CD4-positive, alpha-beta T cell treated with Interleukin-1 beta for 1 hour (primary cell): Measurements from ENCODE around the gene RHBDD3.

Experiments
- DNase-seq, 2 donors: peaks; one replicate each; pipeline ENCODE4 v3.0.0-alpha.2; 2020 to 2022

RHBDD3 gene

GRCh38 chr22:29216873-29217666 is 50.7 kb downstream of the RHBDD3 start:
- DNase-seq: no peak

- no peak for DNase-seq
Measured at GRCh38 chr22:29216011-29216872, 51.5 kb downstream of the RHBDD3 start.

GRCh38 chr22:29215012-29215860 is 52.5 kb downstream of the RHBDD3 start:
- no peak for DNase-seq

- no peak for DNase-seq
Measured at GRCh38 chr22:29214232-29214631, 53.5 kb downstream of the RHBDD3 start.

GRCh38 chr22:29213493-29213892 is 54.3 kb downstream of the RHBDD3 start:
- no peak for DNase-seq

- no peak for DNase-seq
Measured at GRCh38 chr22:29212743-29213142, 55.0 kb downstream of the RHBDD3 start.

- no peak for DNase-seq
Measured at GRCh38 chr22:29211466-29211865, 56.3 kb downstream of the RHBDD3 start.

GRCh38 chr22:29211066-29211465 is 56.7 kb downstream of the RHBDD3 start:
- no peak for DNase-seq
